Measurements from ENCODE around the gene USP6NL.
A peak's percentile ranks its signal among the peaks of the same experiment; 100 is the strongest.

The USP6NL gene

GRCh38 chr10:11588873-11589574 lies 22.4 kb downstream of the USP6NL start:
- no peak for DNase-seq

DNA sequence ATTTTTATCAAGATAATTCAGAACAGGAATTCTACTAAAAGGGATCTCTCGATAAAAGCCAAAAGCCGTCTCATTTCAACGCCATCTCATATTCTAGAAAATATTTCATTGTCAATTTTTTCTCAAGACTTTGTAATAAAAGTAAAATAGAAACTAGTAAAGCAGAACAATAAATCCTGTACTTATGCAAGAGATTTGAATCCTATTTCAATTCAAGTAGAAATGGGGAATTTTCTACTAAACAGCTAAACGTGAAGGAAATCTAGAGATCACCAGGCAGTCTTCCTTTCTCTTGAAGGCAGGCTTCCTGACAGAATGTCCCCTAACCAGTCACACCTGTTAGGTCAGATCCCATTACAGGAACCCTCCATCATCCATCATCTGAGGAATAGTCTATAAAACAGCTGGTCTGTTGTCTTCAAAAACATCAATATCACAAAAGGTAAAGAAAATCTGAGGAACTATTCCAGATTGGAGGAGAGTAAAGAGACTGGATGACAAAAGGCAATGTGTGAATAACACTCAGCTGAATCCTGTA lies 23.7 kb downstream of the USP6NL start:
- DNase-seq, result no peak

GRCh38 chr10:11586170-11586569 lies 25.3 kb downstream of the USP6NL start:
- no peak for DNase-seq

DNA sequence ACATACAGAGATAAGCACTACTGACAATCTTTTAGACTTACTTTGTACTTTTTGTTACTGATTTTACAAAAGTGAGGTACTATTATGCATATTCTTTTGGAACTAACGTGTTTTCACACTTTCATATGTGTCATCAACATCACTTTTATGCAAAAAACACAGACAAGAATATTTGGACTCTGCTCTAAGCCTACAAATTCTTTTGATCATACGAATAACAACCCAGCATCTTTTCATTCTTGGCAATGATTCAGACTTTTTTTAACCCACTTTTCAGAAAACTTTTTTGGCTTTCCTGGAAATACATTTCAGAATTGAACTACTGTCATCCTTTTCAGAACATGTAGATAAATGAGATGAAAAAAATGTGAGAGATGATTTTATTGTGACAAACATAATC lies 30.2 kb downstream of the USP6NL start:
- no peak for DNase-seq

- no peak for DNase-seq
Observed at GRCh38 chr10:11579885-11580284, 31.6 kb downstream of the USP6NL start.

DNA sequence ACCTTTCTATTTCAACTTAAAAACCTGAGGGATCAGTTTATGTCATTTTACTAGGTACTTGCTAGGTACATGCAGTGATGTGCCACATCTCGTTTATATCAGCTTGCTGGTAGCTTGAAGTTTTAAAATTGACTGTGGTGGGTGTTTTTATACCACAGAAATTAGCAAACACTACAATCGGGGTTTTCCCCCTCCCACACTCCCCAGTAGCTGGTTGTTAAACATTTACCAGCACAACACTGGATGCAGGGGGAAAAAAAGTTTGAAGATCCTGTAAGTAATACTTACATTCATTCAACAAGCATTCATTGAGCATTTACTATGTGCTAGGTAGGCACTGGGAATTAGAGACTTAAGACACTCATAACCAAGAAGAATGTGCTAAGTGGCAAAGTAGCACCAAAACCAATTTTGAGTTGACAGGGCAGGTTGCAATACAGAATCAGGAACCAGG lies 32.6 kb downstream of the USP6NL start:
- no peak for DNase-seq

- no peak for DNase-seq
Observed at GRCh38 chr10:11576092-11576809, 35.2 kb downstream of the USP6NL start.

GRCh38 chr10:11573497-11573896 lies 38.0 kb downstream of the USP6NL start:
- no peak for DNase-seq

DNA sequence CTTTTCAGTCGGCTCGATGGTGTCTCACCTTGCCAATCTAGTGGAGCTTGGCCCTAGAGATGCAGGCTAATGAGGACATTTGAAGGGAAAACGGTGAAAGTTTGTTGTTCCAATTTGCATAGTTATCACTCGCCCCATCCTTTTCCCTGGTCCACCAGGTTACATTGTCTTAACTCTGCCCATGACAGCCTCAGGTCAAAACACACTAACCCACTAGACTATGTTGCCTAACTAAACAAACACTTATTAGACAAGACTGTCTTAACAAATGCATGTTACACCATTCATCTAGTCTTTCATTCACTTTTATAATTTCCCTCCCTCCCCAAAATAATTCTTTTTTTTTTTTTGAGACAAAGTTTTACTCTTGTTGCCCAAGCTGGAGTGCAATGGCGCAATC lies 40.7 kb downstream of the USP6NL start:
- no peak for DNase-seq

DNA sequence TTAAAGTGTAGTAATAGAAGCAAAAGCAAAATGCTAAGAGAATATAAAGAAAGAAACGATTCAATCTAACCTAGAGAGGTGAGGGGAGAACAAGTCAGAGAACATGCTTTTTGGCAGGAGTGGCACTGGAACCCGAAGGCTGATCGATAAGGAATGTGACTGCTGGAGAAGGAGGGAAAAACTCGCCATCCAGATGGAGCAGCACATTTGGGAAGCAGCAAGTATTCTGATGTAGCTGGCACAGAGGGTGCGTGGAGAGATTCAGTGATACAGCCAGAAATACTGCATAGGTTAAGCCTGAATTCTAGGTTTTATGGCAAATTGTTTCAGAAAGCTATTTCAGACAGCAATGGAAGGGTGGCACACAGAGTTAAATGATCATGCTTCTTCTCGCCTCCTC lies 42.0 kb downstream of the USP6NL start:
- no peak for DNase-seq

DNA sequence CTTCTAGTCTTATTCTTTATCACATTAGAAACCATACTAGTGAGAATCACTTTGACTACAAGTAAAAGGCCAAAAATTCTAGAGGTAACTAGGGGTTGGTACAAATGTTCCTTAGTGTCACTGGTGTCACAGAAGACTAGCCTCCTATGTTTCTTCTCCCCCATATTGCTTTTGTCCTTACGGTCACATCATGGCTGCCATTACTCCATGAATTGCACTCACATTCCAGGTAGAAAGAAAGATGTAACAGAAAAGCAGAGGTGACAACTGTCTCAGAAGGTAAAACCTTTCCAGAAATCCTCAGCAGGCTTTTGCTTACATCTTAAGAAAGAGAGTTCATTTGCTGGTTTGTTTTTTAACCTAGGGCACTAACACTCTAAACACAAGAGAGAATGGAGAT lies 42.9 kb downstream of the USP6NL start:
- no peak for DNase-seq

GRCh38 chr10:11564741-11565140 lies 46.7 kb downstream of the USP6NL start:
- no peak for DNase-seq

DNA sequence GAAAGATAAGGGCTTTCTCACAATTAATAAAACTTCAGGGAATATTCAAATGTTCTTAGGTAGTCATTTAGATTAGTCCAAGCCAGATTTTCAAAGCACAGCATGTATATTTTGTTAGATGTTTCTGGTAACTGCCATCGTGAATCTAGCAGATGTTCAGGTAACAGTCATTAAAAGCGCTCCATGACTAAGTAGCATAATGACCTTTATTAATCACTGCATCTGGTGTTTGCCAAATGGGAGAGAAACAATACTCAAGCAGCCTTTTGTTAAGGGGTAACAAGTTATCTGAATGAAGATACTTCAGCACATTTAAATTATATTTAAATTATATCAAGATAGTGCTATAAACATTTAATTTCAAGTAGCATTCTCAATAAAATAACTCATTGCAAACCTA lies 47.5 kb downstream of the USP6NL start:
- no peak for DNase-seq

DNA sequence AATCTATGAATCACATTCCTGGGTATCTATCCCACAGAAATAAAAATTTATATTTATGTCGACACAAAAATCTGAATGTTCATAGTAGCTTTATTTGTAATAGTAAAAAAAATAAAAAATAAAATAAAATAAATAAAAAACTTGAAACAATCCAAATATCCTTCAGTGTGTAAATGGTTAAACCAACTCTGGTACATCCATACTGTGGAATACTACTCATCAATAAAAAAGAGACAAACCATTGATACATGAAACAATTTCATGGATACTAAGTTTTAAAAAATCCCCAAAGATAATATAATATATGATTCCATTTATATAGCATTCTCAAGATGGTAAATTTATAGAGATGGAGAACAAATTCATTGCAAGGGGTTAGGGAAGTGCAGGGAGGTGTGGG lies 48.6 kb downstream of the USP6NL start:
- DNase-seq, result no peak

DNA sequence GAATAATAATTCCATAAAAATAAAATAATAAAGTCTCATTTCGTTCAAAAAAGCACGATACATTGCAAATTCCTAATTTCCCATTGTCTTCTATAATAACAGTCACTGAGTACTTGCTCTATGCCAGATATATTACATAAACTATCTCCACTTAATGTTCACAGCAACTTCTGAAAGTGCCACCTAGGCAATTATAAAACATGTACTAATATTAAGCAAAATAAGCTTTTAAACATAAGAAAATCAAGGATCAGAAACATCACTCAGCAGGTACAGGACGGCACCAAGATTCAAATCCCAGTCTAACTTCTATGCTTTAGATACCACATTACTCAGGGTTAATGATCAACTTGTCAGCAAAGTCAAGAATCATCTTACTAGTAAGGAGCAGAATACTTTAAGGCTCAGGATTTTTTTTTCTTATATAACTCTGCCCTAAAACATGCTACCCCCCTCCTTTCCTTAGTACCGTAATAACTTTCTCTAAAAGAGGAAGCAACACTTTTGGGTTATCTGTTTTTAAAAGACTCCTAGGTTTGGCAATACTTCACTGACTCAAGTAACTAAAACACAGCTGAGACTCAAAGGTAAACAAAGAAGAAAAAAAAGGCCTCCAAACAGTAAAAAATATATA lies 51.3 kb downstream of the USP6NL start:
- peak; percentile 45 for DNase-seq

GRCh38 chr10:11557967-11558366 lies 53.5 kb downstream of the USP6NL start:
- DNase-seq, result no peak

DNA sequence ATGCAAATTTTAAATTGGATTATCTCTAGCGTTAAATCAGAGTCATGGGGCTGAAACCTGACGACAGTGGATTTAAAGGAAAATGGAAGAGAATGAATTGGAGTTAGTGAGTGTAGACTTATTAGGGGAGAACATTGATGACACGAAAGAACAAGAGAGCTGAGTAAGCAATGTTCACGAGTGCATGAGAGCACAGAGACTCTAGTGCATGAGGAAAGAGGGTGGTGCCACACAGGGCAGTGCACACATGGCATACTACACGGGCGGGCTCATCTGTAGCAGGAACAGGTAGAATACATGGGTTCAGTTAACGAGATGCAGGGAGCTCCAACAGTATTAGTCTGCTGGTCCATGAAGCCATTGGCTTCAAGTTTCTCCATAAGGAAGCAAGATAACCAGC lies 53.9 kb downstream of the USP6NL start:
- no peak for DNase-seq

DNA sequence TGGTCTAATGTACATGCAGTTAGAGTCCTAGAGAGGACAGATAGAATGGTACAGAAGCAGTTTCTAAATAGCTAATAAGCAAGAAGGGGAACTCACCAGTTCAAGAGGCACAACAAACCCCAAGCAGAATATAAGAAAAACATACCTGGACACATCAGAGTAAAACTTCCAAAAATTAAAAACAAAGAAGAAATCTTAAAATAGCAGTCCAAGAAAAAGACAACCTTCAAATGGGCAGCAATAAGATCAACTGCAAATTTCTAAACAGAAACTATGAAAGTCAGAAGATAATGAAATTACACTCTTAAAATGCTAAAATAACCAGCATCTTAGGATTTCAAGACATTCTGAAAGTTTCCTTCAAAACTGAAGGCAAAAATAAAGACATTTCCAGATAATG lies 55.9 kb downstream of the USP6NL start:
- DNase-seq, result no peak

DNA sequence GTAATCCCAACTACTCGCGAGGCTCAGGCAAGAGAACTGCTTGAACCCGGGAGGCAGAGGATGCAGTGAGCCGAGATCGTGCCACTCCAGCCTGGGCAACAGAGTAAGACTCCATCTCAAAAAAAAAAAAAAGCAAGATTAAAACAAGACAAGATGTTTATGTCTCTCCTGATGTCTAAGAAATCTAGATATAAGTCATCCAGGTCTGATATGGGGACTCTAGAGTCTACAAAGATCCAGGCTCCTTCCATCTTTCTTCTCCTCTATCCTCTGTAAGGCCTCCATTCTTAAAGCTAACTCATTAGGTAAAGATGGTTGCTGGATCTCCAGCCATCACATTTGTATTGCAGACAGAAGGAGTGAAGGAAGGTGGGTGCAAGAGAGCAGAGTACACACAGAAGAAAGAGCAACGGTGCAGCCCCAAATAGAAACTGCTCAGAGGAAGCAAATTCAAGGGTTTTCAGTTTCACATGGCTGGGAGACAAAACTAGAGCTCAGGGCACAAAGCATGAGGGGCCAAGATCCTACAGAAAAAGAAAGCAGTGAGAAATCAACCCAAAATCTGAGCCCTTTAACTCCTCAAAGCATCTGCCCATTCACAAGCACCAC lies 57.6 kb downstream of the USP6NL start:
- peak; percentile 79 for DNase-seq

DNA sequence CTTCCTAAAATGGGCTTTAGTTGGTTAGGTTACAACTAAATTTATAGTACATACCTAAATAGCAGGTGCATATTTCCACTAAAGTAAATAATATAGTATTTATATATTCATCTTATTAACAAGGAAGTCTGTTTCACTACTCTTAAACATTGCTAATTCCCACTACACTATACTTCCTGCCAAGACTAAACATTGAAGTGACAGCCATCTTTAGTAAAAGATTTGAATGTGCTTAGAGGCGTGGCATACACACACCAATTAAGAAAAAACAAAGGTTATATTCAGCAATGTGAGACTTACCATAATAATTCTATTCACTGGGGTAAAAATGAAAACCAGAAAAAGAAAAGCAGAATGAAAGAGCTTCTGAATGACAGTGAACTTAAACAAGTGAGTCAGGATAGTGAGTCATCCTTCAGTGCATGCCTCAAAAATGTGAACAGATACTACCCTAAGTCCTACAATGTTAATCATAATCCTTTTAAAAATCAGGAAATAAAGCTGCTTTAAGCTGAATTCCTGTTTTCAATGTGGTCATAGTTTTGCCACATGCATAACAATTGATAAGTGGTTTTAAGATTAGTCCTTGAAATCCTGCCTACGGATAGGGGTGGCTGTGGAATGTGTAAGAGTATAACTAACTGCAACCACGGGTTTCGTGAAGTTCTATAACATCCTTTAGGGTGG lies 59.4 kb downstream of the USP6NL start:
- DNase-seq, result no peak

DNA sequence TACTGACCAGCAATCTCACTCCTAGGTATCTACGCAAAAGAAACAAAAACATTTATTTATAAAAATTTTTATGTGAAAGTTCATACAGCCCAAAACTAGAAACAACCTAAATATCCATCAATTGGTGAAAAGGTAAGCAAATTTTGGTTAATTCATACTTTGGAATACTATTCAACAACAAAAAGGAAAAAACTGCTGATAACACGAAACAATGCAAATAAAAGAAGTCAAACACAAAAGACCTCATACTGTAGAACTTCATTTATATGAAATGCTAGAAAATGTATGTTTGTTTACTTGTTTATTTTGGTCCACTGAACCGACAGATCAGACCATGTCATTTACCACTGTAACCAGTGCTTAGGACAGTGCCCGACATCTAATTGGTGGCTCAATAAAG lies 60.3 kb downstream of the USP6NL start:
- DNase-seq, result no peak

- no peak for DNase-seq
Observed at GRCh38 chr10:11548768-11549099, 62.7 kb downstream of the USP6NL start.

Data from RPMI8226 (cell line).